SH-SY5Y (cell line): ENCODE measurements around the gene SGCD.

Experiments
- GATA2 ChIP-seq: IDR thresholded peaks from 2 replicates; pipeline ENCODE4 v1.6.1; 2011; ENCODE audit warnings: mild to moderate bottlenecking, low read depth, low read length
- GATA3 ChIP-seq: IDR thresholded peaks from 2 replicates; pipeline ENCODE4 v1.6.1; 2011; ENCODE audit warnings: low read depth, mild to moderate bottlenecking, low read length, moderate library complexity

The SGCD gene

GRCh38 chr5:156385416-156385815, 58.5 kb downstream of the SGCD start:
- TF ChIP-seq GATA3 = no peak
- no peak for TF ChIP-seq GATA2

GRCh38 chr5:156386976-156387375, 60.0 kb downstream of the SGCD start:
- no peak for TF ChIP-seq GATA3
- no peak for TF ChIP-seq GATA2

DNA sequence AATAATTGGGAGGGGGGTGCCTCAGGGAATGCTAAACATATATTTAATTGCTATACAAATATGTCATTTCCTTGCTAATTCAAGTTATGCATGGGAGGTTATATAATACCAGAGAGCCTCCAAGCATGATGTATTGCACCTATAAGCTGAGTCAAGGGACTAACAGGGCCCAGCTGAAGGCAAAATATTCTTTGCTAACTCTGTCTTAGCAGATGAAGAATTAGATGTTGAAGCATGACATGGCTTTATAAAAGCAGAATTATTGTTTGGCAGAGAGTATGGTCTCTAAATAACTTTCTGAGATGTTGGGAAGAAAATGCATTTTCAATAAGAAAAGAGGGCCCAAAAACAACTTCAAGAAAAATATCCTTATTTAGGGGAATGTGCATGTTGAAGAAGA, 60.4 kb downstream of the SGCD start:
- TF ChIP-seq GATA3 = no peak
- TF ChIP-seq GATA2 = no peak

DNA sequence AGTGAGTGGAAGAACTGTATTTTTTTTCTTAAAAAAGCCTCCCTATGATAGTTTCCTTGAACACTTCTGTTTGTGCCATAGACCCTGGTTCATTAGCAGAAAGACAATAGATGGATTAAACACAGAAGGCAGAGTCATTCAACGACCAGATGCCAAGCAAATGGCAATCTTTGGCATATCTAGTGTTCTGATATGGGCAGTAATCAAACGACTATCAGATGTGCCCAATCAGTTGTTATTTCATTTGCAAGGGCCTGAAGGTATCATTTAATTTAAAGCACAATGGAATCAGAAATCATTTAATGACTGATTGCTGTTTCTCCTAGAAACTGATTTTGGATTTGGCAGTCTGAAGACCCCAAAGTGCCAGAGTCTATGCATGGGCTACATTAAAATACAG, 61.3 kb downstream of the SGCD start:
- TF ChIP-seq GATA2 (peak; percentile 63; the same call in 1 of the 2 replicates), GATA3 (peak; percentile 68)

GRCh38 chr5:156391139-156391538, 64.2 kb downstream of the SGCD start:
- no peak for TF ChIP-seq GATA3
- no peak for TF ChIP-seq GATA2

DNA sequence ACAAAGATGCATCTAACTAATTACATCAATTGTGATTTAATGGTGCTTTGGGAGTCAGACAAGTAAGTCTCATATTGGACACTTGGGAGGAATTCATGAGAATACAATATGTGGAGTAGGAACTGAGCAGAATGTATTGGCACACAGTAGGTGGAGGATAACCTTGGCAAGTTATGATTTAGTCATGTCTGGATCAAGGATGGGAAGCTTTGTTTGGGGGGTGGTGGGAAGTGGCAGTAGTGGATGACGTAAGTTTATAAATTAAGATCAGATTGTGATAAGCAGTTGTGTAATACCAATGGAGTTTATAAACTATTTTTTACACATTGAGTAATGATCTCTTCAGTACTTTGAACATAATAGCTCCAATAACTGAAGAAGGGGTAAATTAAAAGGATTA, 67.0 kb downstream of the SGCD start:
- TF ChIP-seq GATA2 (no peak), GATA3 (no peak)

- TF ChIP-seq GATA2 (no peak), GATA3 (no peak)
Measured at GRCh38 chr5:156394642-156395305, 67.8 kb downstream of the SGCD start.

GRCh38 chr5:156395306-156395675, 68.3 kb downstream of the SGCD start:
- TF ChIP-seq GATA3 = no peak
- TF ChIP-seq GATA2 = no peak

GRCh38 chr5:156396063-156396829, 69.3 kb downstream of the SGCD start:
- TF ChIP-seq GATA2 (no peak), GATA3 (no peak)

GRCh38 chr5:156396830-156397081, 69.8 kb downstream of the SGCD start:
- no peak for TF ChIP-seq GATA2
- TF ChIP-seq GATA3 = no peak

GRCh38 chr5:156399323-156399722, 72.4 kb downstream of the SGCD start:
- TF ChIP-seq GATA3 (no peak), GATA2 (no peak)

DNA sequence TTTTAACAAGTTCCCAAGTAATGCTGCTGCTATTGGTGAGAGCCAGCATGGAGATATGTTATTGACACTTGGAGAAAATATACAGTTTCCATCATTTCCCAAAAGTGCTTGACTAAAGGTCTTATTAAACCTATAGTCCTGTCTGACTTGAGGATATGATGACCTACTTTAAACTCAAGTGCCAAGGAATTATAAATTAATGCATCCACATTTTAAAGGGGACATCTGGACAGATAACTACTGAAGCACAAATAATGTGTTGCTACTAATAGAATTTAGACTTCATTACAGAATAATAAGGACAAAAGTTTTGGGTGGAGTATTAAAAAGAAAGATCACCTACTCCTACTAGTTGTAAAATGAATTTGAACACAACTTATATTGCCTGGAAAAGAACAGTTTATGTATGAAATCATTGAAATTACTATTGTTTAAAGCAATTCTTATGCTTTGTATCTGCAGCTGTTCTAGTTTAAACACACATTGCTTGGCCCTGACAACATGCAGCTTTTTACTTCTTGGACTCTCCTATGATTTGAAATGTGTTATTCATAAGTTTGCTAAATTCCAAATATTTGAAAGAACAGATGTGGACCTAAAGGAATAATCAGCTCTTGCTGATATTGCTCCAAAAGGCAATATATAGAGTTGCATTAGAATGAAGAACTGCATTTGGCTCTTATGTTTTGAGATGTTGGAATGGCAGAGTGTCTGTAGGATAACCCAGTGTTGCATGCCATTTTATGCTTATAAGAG, 73.4 kb downstream of the SGCD start:
- TF ChIP-seq GATA3 (no peak), GATA2 (no peak)

DNA sequence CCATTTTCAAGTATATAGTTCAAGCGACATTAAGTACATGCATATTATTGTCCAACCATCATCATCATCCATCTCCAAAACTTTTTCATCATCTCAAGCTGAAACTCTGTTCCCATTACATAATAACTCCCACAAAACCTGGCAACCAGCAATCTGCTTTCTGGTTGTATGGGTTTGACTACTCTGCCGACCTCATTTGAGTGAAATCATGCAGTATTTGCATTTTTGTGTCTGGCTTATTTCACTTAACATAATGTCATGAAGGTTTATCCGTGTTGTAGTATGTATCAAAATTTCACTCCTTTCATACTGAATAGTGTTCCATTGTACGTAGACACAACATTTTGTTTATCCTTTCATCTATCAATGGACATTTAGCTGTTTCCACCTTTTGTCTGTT, 74.8 kb downstream of the SGCD start:
- TF ChIP-seq GATA3 (no peak), GATA2 (no peak)

DNA sequence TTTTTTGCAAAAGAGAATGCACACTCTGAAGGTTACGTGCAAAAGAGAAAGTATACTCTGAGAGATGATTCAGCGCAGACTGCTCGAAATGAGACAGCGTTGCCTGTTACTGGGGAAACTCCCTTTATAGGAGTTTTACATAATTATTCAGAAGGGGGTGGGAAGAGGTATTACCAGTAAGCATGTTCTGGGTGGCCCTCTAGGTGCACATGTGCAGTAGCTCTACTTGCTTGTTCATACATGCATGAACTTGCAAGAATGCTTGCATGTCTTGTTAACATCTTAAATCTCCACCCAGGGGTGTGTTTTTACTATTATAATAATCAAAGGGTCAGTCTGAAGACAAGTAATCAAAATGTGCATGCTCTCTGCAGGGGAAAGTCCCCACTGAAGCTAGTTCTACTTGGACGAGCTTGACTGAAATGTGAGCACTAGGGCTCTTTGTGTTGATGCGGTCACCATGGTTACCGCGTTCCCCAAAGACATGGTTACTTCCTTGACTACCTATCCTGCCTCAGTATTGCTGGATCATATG, 75.5 kb downstream of the SGCD start:
- TF ChIP-seq GATA3 = no peak
- no peak for TF ChIP-seq GATA2
